Endothelial cell of umbilical vein (primary cell): ENCODE data around the gene VIT. TPM values are rescaled to one million over a fixed set of nuclear protein-coding genes. Genes with fewer than 3 reads are reported as not detected.
A peak's percentile ranks its signal among the peaks of the same experiment; 100 is the strongest.

Source experiments
- Bru-seq: library from RNA; stranded (reverse); fragments of 400-500 nt; gene quantifications from one replicate; lab custom pipeline; 2021; lab: Mats Ljungman, UMichigan
- BruChase-seq, 2 experiments: library from RNA; stranded (reverse); fragments of 400-500 nt; gene quantifications; one replicate each; lab custom pipeline; 2021; lab: Mats Ljungman, UMichigan
- BruUV-seq: library from RNA; stranded (reverse); fragments of 400-500 nt; replicated peaks from 2 replicates; lab custom pipeline; 2021; lab: Mats Ljungman, UMichigan
- CTCF ChIA-PET: fragments of 300-600, 350-600 bp; sonication (Branson Sonifier 250); formaldehyde crosslinking; loops from one replicate; lab custom pipeline; 2021; ENCODE audit warnings: antibody characterized with exemption, inconsistent platforms; lab: Charles Lee
- POLR2A ChIA-PET: fragments of 300-600, 350-600 bp; sonication (Branson Sonifier 250); formaldehyde crosslinking; loops from one replicate; lab custom pipeline; 2021; ENCODE audit warnings: antibody characterized with exemption, inconsistent platforms; lab: Charles Lee
- DNase-seq: peaks from one replicate; pipeline ENCODE4 v3.0.0-alpha.2; 2011; ENCODE audit warnings: low read depth, low spot score
- FAIRE-seq: peaks from 2 replicates; lab custom pipeline; 2011; peaks lifted over from hg19 to GRCh38; lab: Jason Lieb, UNC
- H2AFZ ChIP-seq: 2 replicates; pipeline ENCODE4 v1.6.0; 2012; ENCODE audit warnings: low read depth, low read length, control low read depth, inconsistent platforms
- H3K27ac ChIP-seq: 2 replicates; pipeline ENCODE4 v1.5.1; 2011; ENCODE audit warnings: low read depth, mild to moderate bottlenecking, control low read depth, low read length, moderate library complexity; ENCODE audit not compliant: insufficient read depth
- H3K27me3 ChIP-seq, 2 experiments: 2 replicates each; pipeline versions ENCODE4 v1.6.0 to v1.6.1; 2011; ENCODE audit warnings: low read length in 2 of 2, mixed read lengths in 1 of 2; ENCODE audit not compliant: control insufficient read depth in 2 of 2, insufficient read depth in 2 of 2
- H3K36me3 ChIP-seq, 2 experiments: 2 replicates in 1 of 2; 3 replicates in 1 of 2; pipeline ENCODE4 v1.5.1; 2011; ENCODE audit warnings: low read length in 2 of 2, mild to moderate bottlenecking in 1 of 2, moderate library complexity in 1 of 2; ENCODE audit not compliant: control insufficient read depth in 2 of 2, insufficient read depth in 2 of 2; ENCODE audit errors: extremely low read depth in 1 of 2
- H3K4me1 ChIP-seq: 3 replicates; pipeline ENCODE4 v1.5.1; 2011; ENCODE audit warnings: mild to moderate bottlenecking, low read length; ENCODE audit not compliant: control insufficient read depth, insufficient read depth; ENCODE audit errors: extremely low read depth
- H3K4me2 ChIP-seq: 2 replicates; pipeline ENCODE4 v1.6.1; 2011; ENCODE audit warnings: low read length, control low read depth, mixed read lengths; ENCODE audit not compliant: insufficient read depth
- H3K4me3 ChIP-seq, 3 experiments: fragments of 200-600 bp in 1 of 3; sonication (generic), shearing (Covaris generic) in 1 of 3; replicated peaks in 1 of 3; 2 replicates each; pipeline ENCODE4 v1.5.1; 2011 to 2016; ENCODE audit warnings: control low read depth in 3 of 3, low read length in 3 of 3, mild to moderate bottlenecking in 2 of 3, inconsistent platforms in 1 of 3, low read depth in 1 of 3, moderate library complexity in 1 of 3; ENCODE audit not compliant: insufficient read depth in 1 of 3
- H3K79me2 ChIP-seq: 2 replicates; pipeline ENCODE4 v1.6.0; 2012; ENCODE audit warnings: low read length, inconsistent platforms; ENCODE audit not compliant: control insufficient read depth, insufficient read depth
- H3K9ac ChIP-seq: replicated peaks from 2 replicates; pipeline ENCODE3; 2011; ENCODE audit warnings: low read length, control low read depth; ENCODE audit not compliant: insufficient read depth; ENCODE audit errors: extremely low read depth
- H3K9me1 ChIP-seq: replicated peaks from 3 replicates; pipeline ENCODE4 v1.6.0; 2011; ENCODE audit warnings: mild to moderate bottlenecking, low read length; ENCODE audit not compliant: control insufficient read depth, insufficient read depth; ENCODE audit errors: extremely low read depth
- H3K9me3 ChIP-seq: replicated peaks from 2 replicates; pipeline ENCODE4 v1.5.1; 2012; ENCODE audit warnings: low read length, inconsistent platforms; ENCODE audit not compliant: control insufficient read depth, insufficient read depth
- H4K20me1 ChIP-seq: replicated peaks from 2 replicates; pipeline ENCODE3; 2011; ENCODE audit warnings: mild to moderate bottlenecking, low read length; ENCODE audit not compliant: control insufficient read depth, insufficient read depth; ENCODE audit errors: extremely low read depth
- EZH2 ChIP-seq: IDR thresholded peaks from 2 replicates; pipeline ENCODE4 v1.6.1; 2012; ENCODE audit warnings: borderline replicate concordance, low read depth, mild to moderate bottlenecking, moderate library complexity, low read length, inconsistent platforms; ENCODE audit not compliant: severe bottlenecking
- FOS ChIP-seq: IDR thresholded peaks from 2 replicates; pipeline ENCODE4 v1.6.1; 2011; ENCODE audit warnings: mild to moderate bottlenecking, low read length, moderate library complexity, borderline replicate concordance; ENCODE audit not compliant: insufficient read depth
- GATA2 ChIP-seq: IDR thresholded peaks from 2 replicates; pipeline ENCODE4 v1.7.0; 2011; ENCODE audit warnings: low read depth, mild to moderate bottlenecking, moderate library complexity, mixed read lengths, low read length; ENCODE audit not compliant: insufficient read length, insufficient read depth
- JUN ChIP-seq: IDR thresholded peaks from 2 replicates; pipeline ENCODE4 v1.6.1; 2011; ENCODE audit warnings: borderline replicate concordance, low read depth; ENCODE audit not compliant: insufficient read length, insufficient read depth
- POLR2A ChIP-seq: IDR thresholded peaks from 2 replicates; pipeline ENCODE4 v1.6.1; 2012; ENCODE audit warnings: low read depth, mild to moderate bottlenecking, control low read depth, low read length
- POLR2AphosphoS5 ChIP-seq: IDR thresholded peaks from 2 replicates; pipeline ENCODE4 v1.6.1; 2012; ENCODE audit warnings: low read depth, mild to moderate bottlenecking, control low read depth, low read length, moderate library complexity; ENCODE audit not compliant: insufficient read depth
- dilution Hi-C: fragments of 300-500 bp; cut with MboI; formaldehyde crosslinking; loops from one replicate; pipeline ENCODE4 v1.15.0; 2019; ENCODE audit warnings: low sequenced_read_pairs; ENCODE audit not compliant: extremely low pct_ligation_motif_present
- intact Hi-C: fragments of 100-400 bp; cut with micrococcal nuclease; formaldehyde crosslinking; loops from one replicate; pipeline ENCODE4 v1.10.0; 2022
- long read RNA-seq: library from polyadenylated mRNA; stranded (forward); transcript quantifications from one replicate; pipeline ENCODE4 v2.0.0, GENCODE V29; 2021
- polyA minus RNA-seq, 3 experiments: library from RNA; depleted of rRNA, polyadenylated mRNA; stranded (reverse); fragments of >200 nt; gene quantifications; 1 replicate in 1 of 3; 2 replicates in 2 of 3; pipeline ENCODE4 v1.2.3, GENCODE V29; 2011
- polyA plus RNA-seq, 4 experiments: library from polyadenylated mRNA; depleted of rRNA in 3 of 4; stranded (reverse) in 3 of 4; unstranded in 1 of 4; fragments of >200 nt; gene quantifications; 2 replicates each; pipeline versions ENCODE4 v1.2.1 to v1.2.3, GENCODE V29; 2011 to 2012; ENCODE audit warnings: missing spikeins in 1 of 4
- total RNA-seq: library from RNA; stranded (reverse); gene quantifications from 2 replicates; pipeline ENCODE4 v1.2.3, GENCODE V29; 2021
- TF ChIP-seq, protein P1 (sequence below): IDR thresholded peaks from 2 replicates; pipeline ENCODE4 v1.6.1; 2011; ENCODE audit not compliant: insufficient read depth, insufficient read length
- TF ChIP-seq, protein P2 (sequence below), 2 donors: IDR thresholded peaks; 1 replicate in 1 of 2; 2 replicates in 1 of 2; pipeline ENCODE4 v1.5.1; 2011; ENCODE audit warnings: low read length in 2 of 2, mild to moderate bottlenecking in 2 of 2, moderate library complexity in 2 of 2, control low read depth in 1 of 2, inconsistent platforms in 1 of 2, low read depth in 1 of 2; ENCODE audit not compliant: insufficient read depth in 1 of 2; ENCODE audit errors: extremely low read depth in 1 of 2

The VIT gene, protein sequence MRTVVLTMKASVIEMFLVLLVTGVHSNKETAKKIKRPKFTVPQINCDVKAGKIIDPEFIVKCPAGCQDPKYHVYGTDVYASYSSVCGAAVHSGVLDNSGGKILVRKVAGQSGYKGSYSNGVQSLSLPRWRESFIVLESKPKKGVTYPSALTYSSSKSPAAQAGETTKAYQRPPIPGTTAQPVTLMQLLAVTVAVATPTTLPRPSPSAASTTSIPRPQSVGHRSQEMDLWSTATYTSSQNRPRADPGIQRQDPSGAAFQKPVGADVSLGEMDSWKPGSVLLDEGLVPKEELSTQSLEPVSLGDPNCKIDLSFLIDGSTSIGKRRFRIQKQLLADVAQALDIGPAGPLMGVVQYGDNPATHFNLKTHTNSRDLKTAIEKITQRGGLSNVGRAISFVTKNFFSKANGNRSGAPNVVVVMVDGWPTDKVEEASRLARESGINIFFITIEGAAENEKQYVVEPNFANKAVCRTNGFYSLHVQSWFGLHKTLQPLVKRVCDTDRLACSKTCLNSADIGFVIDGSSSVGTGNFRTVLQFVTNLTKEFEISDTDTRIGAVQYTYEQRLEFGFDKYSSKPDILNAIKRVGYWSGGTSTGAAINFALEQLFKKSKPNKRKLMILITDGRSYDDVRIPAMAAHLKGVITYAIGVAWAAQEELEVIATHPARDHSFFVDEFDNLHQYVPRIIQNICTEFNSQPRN
- 0.48 and 0.88 TPM in 2 replicates for total RNA-seq
- 0.38 and 0.54 TPM in 2 replicates for polyA plus RNA-seq
- polyA plus RNA-seq (2011; cell fraction: cytosol; rRNA removed), result 0.58 and 0.61 TPM in 2 replicates
- polyA plus RNA-seq (2011; cell fraction: nucleus; rRNA removed), result 0.27 and 0.75 TPM in 2 replicates
- polyA plus RNA-seq (2012), result 0.51 and 0.67 TPM in 2 replicates
- polyA minus RNA-seq, result not detected in 2 replicates
- polyA minus RNA-seq (2011; cell fraction: cytosol; rRNA and poly(A)+ RNA removed), result not detected
- 0.29 and 0.48 TPM in 2 replicates for polyA minus RNA-seq (2011; cell fraction: nucleus; rRNA and poly(A)+ RNA removed)
- percentile 20 among the genes with signal in this experiment for Bru-seq, nascent RNA
- percentile 15 among the genes with signal in this experiment for BruChase-seq, experiment 1, labeled RNA remaining after a 6-hour chase
- BruChase-seq, experiment 2, labeled RNA remaining after a 2-hour chase, result percentile 9 among the genes with signal in this experiment
- long read RNA-seq, partial matches to known transcripts, result 0 of 4 reads
- long read RNA-seq, other reads (novel, unspliced or antisense), result 1 of 4 reads

DNA sequence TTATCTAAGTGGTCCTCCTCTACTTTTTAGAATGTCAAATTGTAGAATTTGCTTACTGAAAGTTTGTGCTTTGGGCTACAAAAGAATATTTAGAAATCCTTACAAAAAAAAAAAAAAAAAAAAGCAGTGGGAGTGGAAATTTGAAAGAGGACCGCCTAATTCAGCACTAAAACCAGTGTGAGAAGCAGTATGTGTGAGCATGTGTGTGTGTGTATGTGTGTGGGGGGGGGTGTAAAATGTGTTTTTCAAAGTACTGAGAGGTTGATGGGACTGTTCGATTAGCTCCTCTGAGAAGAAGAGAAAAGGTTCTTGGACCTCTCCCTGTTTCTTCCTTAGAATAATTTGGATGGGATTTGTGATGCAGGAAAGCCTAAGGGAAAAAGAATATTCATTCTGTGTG is at the start of gene VIT:
VIT (plus strand) TSS at position 175 of the 400 bp plus-strand sequence. CDS start 19,664 bp downstream, outside the sequence.
- DNase-seq (peak; percentile 44), FAIRE-seq (no peak)
- ChIA-PET POLR2A (interaction anchor here (0.7 kb wide), 3 partner anchors 26 to 280 kb away, joined by 6 to 11 read pairs (median 10); no protein-coding TSS in a partner anchor), CTCF (interaction anchor here (0.7 to 3.1 kb wide), 7 partner anchors 32 to 1536 kb away, joined by 3 to 12 read pairs (median 6); no protein-coding TSS in a partner anchor)
- H3K4me2 ChIP-seq, result peak within 1 kb of the TSS; percentile 99
- H3K9me3 ChIP-seq, result no peaks in the 10 kb centered on the region
- no peaks in the 10 kb centered on the region for H3K36me3 ChIP-seq
- dilution Hi-C loops, result no loop called here
- intact Hi-C loops, result loop anchor here (5.0 kb wide), 1 partner anchor 76 kb away; no protein-coding TSS in a partner anchor
- H4K20me1 ChIP-seq, result no peaks in the 10 kb centered on the region
- TF ChIP-seq JUN (no peak), POLR2AphosphoS5 (no peak), GATA2 (no peak), FOS (no peak), POLR2A (no peak), EZH2 (no peak)
- TF ChIP-seq, protein P1, sequence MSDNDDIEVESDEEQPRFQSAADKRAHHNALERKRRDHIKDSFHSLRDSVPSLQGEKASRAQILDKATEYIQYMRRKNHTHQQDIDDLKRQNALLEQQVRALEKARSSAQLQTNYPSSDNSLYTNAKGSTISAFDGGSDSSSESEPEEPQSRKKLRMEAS, result no peak
- TF ChIP-seq, protein P2, sequence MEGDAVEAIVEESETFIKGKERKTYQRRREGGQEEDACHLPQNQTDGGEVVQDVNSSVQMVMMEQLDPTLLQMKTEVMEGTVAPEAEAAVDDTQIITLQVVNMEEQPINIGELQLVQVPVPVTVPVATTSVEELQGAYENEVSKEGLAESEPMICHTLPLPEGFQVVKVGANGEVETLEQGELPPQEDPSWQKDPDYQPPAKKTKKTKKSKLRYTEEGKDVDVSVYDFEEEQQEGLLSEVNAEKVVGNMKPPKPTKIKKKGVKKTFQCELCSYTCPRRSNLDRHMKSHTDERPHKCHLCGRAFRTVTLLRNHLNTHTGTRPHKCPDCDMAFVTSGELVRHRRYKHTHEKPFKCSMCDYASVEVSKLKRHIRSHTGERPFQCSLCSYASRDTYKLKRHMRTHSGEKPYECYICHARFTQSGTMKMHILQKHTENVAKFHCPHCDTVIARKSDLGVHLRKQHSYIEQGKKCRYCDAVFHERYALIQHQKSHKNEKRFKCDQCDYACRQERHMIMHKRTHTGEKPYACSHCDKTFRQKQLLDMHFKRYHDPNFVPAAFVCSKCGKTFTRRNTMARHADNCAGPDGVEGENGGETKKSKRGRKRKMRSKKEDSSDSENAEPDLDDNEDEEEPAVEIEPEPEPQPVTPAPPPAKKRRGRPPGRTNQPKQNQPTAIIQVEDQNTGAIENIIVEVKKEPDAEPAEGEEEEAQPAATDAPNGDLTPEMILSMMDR (IDR thresholded peaks at IDR 0.05; ENCODE audit: extremely low read depth in 1 of 2, insufficient read depth in 1 of 2, low read depth in 1 of 2, low read length in 2 of 2), result no peak
- H3K27ac ChIP-seq, result peak within 1 kb of the TSS; percentile 32
- H3K9me1 ChIP-seq, result no peaks in the 10 kb centered on the region
- H3K9ac ChIP-seq, result peak within 1 kb of the TSS; percentile 60
- peak within 1 kb of the TSS; percentile 82 for H2AFZ ChIP-seq
- H3K4me3 ChIP-seq, result peak within 1 kb of the TSS in 2 of 3 experiments; percentile 16 to 71
- H3K79me2 ChIP-seq, result no peaks in the 10 kb centered on the region
- no TSS peak for BruUV-seq
- no peaks in the 10 kb centered on the region for H3K27me3 ChIP-seq
- peaks cover 30% of the 10 kb centered on the region for H3K4me1 ChIP-seq
